Ascending aorta (tissue), 2 donors: ENCODE results near the gene ADGRL3. TPM values are rescaled to one million over a fixed set of nuclear protein-coding genes. Genes with fewer than 3 reads are reported as not detected.

Source experiments
- DNase-seq, 2 donors: peaks; one replicate each; pipeline ENCODE4 v3.0.0-alpha.2; 2019; ENCODE audit warnings: low spot score in 2 of 2
- H3K27ac ChIP-seq, 2 donors: fragments of 200-600 bp; sonication (generic); one replicate each; pipeline ENCODE4 v1.5.1; 2016 to 2017; ENCODE audit warnings: mild to moderate bottlenecking in 1 of 2
- H3K27me3 ChIP-seq: fragments of 200-600 bp; sonication (generic); one replicate; pipeline ENCODE4 v1.5.1; 2017
- H3K36me3 ChIP-seq, 2 donors: fragments of 200-600 bp; sonication (generic); one replicate each; pipeline ENCODE4 v1.5.1; 2016
- H3K4me1 ChIP-seq, 2 donors: fragments of 200-600 bp; sonication (generic); one replicate each; pipeline ENCODE4 v1.5.1; 2016 to 2017; ENCODE audit warnings: mild to moderate bottlenecking in 1 of 2
- H3K4me3 ChIP-seq, 2 donors: fragments of 200-600 bp; sonication (generic); one replicate each; pipeline ENCODE4 v1.5.1; 2016 to 2017; ENCODE audit warnings: mild to moderate bottlenecking in 1 of 2
- H3K9me3 ChIP-seq, 2 donors: fragments of 200-600 bp; sonication (generic); one replicate each; pipeline ENCODE4 v1.5.1; 2016
- intact Hi-C: fragments of 100-400 bp; cut with DNase I; formaldehyde crosslinking; loops from one replicate; pipeline ENCODE4 v1.15.1; 2023
- total RNA-seq: library from RNA; depleted of rRNA; stranded (reverse); fragments of >200 nt; gene quantifications from one replicate; pipeline ENCODE4 v1.1.0, GENCODE V29; 2016
- TF ChIP-seq, protein P1 (sequence below), 3 experiments: fragments of 200-600 bp in 2 of 3; fragments of 450-650 bp in 1 of 3; sonication (generic) in 2 of 3; IDR thresholded peaks; one replicate each; pipeline ENCODE4 v1.5.1; 2016 to 2019; ENCODE audit warnings: antibody characterized with exemption in 3 of 3, mild to moderate bottlenecking in 1 of 3, moderate library complexity in 1 of 3

The ADGRL3 gene
- total RNA-seq, 1 donor from 2014 or later, result 22.2 TPM

DNA sequence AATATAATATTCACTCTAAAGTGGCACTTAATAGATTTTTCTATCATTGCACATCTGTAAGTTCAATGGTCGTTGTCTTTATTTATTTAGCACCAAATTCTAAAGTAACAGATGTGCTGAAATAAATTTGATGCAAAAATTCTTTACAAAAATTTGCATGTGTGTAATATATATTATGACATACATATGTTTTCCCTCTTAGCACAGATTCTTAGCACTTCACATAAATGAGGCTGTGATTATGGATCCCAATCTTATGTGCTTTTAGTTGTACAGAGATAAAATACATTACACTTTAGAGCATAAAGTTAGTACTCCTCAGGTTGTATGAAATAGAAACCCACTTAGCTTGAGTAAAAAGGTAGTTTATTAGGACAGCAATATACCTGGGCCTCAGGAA, 915.1 kb downstream of the ADGRL3 start:
- Histone ChIP-seq H3K27ac (no peak overlapping the region), H3K4me3 (no peak overlapping the region), H3K4me1 (no peaks in the 10 kb centered on the region), H3K36me3 (no peaks in the 10 kb centered on the region), H3K27me3 (no peaks in the 10 kb centered on the region), H3K9me3 (no peaks in the 10 kb centered on the region)
- intact Hi-C loops, result no loop called here
- DNase-seq, result no peak
- TF ChIP-seq, protein P1, sequence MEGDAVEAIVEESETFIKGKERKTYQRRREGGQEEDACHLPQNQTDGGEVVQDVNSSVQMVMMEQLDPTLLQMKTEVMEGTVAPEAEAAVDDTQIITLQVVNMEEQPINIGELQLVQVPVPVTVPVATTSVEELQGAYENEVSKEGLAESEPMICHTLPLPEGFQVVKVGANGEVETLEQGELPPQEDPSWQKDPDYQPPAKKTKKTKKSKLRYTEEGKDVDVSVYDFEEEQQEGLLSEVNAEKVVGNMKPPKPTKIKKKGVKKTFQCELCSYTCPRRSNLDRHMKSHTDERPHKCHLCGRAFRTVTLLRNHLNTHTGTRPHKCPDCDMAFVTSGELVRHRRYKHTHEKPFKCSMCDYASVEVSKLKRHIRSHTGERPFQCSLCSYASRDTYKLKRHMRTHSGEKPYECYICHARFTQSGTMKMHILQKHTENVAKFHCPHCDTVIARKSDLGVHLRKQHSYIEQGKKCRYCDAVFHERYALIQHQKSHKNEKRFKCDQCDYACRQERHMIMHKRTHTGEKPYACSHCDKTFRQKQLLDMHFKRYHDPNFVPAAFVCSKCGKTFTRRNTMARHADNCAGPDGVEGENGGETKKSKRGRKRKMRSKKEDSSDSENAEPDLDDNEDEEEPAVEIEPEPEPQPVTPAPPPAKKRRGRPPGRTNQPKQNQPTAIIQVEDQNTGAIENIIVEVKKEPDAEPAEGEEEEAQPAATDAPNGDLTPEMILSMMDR (IDR thresholded peaks at IDR 0.05), result no peak

DNA sequence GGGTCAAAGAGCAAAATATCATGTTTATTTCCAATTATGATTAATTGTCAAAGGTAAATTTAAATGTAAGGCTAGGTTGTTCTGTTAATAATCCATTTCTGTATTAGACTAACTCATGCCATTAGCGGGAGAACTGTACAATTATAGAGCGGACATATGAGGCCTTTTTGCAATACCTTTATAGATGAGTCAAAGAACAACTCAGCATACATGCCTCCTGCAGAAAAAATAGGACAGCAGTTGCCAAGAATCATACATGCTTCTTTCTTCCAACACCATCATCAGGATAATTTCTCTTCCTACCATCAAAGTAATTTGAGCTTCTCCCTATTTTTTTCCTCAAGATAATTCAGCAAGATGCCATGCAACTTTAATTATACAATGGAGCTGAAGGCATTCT, 917.8 kb downstream of the ADGRL3 start:
- H3K27me3 ChIP-seq, result no peaks in the 10 kb centered on the region
- H3K4me3 ChIP-seq, result no peak overlapping the region
- DNase-seq, result no peak
- no peaks in the 10 kb centered on the region for H3K36me3 ChIP-seq
- intact Hi-C loops, result no loop called here
- TF ChIP-seq, protein P1 (IDR thresholded peaks at IDR 0.05), result no peak
- H3K4me1 ChIP-seq, result no peaks in the 10 kb centered on the region
- H3K9me3 ChIP-seq, result no peaks in the 10 kb centered on the region
- H3K27ac ChIP-seq, result no peak overlapping the region

DNA sequence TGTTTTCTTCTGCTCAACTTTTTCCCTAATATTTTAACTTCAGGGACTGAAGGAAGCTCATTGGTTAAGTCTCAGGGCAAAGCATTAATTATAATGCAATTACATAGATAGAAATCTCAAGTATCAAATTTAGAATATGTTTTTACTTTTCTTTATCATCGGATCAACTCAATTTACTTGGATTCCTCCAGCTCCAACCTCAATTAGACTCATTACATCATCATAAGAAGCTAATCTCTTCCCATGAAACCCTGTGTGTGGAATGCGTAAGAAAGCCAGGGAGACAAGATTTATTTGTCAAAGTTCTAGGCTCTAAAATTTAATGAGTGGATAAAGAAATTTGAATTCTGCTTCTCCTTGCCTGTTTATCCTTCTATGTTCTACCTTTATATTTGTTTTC, 918.4 kb downstream of the ADGRL3 start:
- H3K36me3 ChIP-seq, result no peaks in the 10 kb centered on the region
- H3K27me3 ChIP-seq, result no peaks in the 10 kb centered on the region
- no peak overlapping the region for H3K27ac ChIP-seq
- H3K4me3 ChIP-seq, result no peak overlapping the region
- DNase-seq, result no peak
- TF ChIP-seq, protein P1 (IDR thresholded peaks at IDR 0.05), result no peak
- intact Hi-C loops, result no loop called here
- no peaks in the 10 kb centered on the region for H3K4me1 ChIP-seq
- no peaks in the 10 kb centered on the region for H3K9me3 ChIP-seq

DNA sequence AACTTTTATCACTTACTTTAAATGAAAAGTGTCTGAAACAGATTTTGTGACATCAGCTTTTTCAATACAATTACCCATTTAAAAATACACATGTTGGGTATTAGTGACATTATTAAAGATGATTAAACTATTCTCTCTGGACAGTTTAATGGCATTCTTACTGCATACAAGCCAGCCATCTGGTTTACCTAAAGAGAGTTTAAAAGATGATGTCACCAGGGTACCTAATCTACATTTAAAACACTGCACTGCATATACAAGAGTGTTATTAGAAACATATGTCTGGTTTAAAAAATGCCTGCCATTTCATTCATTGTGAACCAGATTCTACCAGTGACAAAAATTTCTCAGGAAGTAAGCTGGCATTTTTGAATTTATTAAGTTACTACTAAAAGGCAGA, 919.1 kb downstream of the ADGRL3 start:
- Histone ChIP-seq H3K4me3 (no peak overlapping the region), H3K36me3 (no peaks in the 10 kb centered on the region), H3K4me1 (no peaks in the 10 kb centered on the region), H3K9me3 (no peaks in the 10 kb centered on the region), H3K27ac (no peak overlapping the region), H3K27me3 (no peaks in the 10 kb centered on the region)
- TF ChIP-seq, protein P1 (IDR thresholded peaks at IDR 0.05), result no peak
- intact Hi-C loops, result no loop called here
- no peak for DNase-seq

DNA sequence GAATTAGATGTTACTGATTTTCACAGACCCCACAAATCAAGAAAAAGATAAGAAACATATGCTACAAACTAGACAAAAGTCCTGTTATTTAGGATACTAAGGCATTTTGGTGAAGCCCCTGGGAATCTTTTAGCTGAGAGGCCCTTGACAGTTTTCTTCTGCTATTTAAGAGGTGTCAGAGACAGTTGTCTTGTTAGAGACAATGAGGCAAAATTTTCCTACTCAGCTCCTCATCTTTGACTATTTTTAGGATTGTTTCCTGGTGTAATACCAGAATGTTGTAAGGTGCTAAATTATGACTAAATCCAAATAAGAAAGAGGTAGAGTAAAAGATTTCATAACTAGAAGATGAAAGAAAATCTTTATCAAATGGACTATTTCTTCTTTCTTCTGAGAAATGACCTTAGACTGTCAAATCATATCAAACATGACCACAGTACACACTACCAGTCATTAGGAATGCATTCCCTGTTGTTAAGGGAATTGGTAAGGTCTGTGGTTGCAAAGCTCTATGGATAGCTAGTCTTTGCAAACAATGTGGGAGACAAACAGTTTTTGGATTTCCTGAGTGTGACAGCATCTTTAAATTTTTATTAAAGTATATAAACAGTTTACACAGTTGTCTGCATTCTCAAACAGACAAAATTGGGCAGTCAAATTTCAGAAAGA, 926.1 kb downstream of the ADGRL3 start:
- intact Hi-C loops, result no loop called here
- Histone ChIP-seq H3K4me3 (no peak overlapping the region), H3K9me3 (no peaks in the 10 kb centered on the region), H3K27ac (no peak overlapping the region), H3K36me3 (no peaks in the 10 kb centered on the region), H3K4me1 (no peaks in the 10 kb centered on the region), H3K27me3 (no peaks in the 10 kb centered on the region)
- no peak for DNase-seq
- TF ChIP-seq, protein P1 (IDR thresholded peaks at IDR 0.05), result no peak
